Measurements from ENCODE around the gene SBF2.

The SBF2 gene

DNA sequence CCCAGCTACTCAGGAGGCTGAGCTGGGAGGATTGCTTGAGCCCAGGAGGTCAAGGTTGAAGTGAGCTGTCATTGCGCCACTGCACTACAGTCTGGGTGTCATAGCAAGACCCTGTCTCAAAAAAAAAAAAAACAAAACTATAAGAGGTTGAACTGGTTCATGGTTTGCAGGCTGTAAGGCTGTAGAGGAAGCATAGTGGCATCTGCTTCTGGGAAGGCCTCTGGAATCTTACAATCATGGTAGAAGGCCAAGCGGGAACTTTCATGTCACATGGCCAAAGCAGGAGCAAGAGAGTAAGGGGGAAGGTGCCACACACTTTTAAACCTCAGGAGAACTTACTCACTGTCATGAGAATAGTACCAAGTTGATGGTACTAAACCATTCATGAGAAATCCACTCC is 520.5 kb downstream of the SBF2 start:
- no peak for DNase-seq (ENCODE audit: low spot score)

GRCh38 chr11:9772218-9772617 is 521.8 kb downstream of the SBF2 start:
- no peak for DNase-seq (ENCODE audit: low spot score)

DNA sequence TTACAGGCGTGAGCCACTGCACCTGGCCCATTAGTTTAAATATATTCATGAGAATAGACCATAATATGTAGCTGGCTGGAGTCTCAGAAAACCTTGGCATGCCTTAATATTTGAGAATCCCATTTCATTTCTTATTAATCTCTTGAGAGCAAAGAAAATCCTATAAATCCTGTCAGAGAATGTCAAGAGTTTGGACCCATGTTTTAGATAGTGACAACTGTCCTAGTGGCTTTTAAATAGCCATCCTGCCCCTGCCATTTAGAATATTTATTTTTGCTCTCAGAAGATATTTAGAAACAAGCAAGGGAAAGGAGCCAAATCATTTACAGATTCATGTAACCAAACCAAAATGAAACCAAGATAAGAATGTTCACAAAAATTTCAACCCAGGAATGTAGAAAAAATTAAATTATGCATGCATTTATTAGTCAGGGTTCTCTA is 522.9 kb downstream of the SBF2 start:
- no peak for DNase-seq (ENCODE audit: low spot score)

DNA sequence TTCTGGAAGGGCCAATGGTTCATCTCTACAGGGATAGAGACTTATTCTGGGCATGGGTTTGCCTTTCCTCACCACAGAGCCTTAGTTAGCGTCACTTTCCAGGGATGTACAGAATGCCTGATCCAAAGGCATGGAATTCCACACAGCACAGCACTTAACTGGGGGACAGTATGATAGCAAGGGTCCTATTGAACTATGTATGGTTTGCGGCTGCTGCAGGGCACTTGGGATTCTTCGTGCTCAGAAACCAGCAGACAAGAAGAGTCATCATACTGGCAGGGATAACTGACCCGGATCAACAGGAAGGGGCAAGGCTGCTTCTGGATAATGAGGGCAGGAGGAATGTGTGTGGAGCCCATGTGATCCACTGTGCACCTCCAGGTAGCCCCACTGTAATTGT is 524.4 kb downstream of the SBF2 start:
- DNase-seq (ENCODE audit: low spot score) = no peak

DNA sequence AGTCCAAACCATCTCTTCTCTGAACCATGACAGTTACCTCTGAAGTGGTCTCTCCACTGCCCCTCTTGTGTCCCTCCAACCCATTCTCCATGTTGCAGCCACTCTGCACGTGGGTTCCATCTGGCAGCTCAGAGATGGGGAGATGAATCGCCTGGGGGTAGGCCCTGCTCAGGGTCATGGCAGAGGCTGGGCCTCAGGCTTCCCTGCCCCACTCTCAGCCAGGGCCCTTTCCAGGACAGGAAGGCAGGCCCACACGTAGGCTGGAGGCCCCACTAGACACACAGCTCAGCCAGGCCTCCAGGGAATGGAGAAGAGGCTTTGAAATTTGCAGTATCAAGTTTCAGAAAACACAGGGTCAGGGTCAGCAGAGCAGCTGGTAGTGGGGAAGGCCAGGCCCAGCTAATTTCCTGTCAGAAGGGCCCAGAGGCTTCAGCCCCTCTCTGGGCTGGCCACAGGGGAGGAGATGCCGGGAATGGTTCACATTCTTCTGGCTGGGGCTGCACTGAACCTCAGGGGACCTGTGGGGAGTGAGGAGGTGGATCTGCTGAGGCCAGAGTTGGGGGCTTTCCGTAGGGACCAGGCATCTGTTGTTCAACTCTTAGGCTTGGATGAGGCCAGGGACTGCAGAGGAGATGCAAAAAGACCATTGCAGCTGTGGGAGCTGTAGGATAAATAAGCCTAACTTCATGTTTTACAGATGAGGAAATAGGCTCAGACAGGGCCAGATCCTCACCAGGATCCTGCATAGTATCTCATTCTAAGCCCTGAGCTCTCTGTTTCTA is 528.5 kb downstream of the SBF2 start:
- DNase-seq (ENCODE audit: low spot score) = no peak

DNA sequence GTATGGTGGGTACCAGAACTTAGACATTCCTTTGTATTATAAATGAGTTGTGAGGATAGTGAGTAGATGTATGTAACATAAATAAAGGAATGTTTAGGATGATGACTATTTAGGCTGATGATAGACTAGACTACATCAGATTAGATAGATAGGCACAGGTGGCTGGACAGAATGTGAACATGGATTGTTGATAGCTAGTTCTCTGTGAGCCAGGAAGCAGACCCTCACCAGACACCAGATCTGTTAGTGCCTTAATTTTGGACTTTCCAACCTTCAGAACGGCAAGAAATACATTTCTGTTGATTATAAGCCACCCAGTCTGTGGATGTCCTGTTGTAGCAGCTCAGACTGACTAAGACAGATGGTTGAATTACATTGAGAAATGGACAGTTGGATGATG is 530.7 kb downstream of the SBF2 start:
- DNase-seq (ENCODE audit: low spot score) = no peak

DNA sequence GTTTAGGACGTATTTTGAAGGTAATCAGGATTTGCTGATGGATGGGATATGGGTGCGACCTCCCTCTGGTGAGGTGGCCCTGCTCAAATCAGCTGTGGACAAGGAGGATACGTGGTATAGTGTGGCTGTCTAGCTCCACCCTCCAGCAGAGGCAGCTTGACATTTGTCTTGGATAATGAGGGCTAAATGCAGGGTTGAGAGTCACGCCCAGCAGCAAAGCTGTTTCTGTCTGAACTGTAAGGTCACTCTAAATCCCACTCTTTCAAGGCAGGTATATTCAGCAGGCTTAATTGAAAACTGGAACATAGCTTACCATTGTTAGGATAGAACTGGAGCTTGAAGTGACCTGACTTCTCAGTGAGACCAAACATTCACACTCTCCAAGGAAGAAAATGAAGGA is 531.5 kb downstream of the SBF2 start:
- no peak for DNase-seq (ENCODE audit: low spot score)

DNA sequence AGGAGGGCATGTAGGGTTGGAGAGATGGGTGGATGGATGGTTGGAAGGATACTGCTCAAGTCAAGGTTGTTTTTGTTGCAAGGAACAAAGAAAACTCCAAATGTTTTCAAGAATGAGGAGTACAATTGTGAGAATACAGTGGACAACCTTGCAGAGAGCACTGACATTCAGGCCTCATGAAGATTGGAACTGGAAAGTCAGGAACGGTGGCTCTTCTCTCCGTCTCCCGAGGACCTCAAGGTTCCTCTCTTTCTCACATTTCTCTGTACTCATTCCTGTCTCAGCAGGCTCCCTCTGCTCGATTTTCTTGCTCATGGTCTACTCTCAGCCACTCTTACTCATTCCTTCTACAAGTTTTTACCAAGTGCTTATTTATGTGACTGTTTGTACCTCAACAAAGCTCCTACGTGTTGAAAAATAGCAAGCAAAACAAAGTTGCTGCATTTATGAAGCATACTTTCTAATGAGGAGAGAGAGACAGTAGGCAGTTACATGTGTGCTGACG is 532.5 kb downstream of the SBF2 start:
- DNase-seq (ENCODE audit: low spot score) = no peak

DNA sequence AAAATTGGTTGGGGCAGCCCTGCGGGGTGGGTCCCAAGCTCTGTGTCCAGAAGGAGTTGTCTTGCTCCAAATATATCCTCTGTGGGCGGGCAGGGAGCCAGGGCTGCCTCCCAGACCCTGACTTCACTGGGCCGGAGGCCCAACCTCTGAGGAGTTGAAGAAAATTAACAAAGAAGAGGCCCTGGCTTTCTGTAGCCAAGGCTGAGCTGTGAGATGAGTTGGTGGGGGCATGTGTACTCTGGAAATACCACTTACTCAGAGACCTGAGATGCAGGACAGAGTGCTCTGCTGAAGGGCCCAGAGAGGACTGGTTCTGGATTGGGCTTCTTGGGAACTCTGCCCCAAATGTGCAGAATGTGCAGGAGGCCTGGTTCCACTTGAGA is 533.8 kb downstream of the SBF2 start:
- peak; percentile 57 for DNase-seq (ENCODE audit: low spot score)

GRCh38 chr11:9759519-9760192 is 534.4 kb downstream of the SBF2 start:
- no peak for DNase-seq (ENCODE audit: low spot score)

DNA sequence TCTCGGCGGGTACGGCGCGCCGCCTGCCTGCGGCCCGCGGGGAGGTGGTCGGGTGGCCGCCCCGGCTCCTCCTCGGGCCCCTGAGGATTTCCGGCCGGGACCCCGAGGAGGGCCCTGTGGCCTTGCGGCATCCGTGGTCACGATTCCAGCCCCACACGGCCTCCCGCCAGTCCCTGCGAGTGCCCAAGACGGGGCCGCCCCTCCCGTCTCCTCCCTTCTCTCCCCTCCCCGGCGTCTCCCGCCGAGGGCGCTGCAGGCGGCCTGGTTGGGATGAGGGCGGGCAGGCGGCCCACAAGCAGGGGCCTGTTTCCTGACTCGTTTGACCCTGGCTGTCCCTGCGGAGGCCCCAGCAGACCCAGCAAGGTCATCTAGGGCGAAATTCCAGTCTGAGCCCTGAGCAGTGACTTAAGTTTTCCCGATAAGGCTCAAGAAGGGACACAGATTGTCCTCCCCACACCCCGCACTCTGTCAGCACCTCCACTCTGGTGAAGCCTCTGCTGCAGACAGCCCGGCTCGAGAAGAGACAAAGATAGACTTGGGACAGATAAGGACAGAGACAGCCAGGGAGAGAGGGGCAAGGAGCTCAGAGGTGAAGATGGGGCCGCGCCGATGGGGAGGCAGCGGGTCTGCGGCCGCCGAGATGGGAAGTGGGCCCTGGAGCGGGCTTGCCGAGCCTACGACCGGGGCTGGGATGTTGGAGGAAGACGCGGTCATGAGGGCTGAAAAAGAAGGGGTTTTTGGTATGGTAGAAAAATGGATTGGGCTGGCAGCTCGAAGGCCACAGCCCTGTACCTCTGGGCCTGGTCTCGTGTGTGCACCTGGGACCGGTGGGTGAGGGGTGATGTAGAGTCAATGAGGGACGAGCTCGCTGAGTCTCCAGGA is 535.1 kb downstream of the SBF2 start:
- peak; percentile 53 for DNase-seq (ENCODE audit: low spot score)

DNA sequence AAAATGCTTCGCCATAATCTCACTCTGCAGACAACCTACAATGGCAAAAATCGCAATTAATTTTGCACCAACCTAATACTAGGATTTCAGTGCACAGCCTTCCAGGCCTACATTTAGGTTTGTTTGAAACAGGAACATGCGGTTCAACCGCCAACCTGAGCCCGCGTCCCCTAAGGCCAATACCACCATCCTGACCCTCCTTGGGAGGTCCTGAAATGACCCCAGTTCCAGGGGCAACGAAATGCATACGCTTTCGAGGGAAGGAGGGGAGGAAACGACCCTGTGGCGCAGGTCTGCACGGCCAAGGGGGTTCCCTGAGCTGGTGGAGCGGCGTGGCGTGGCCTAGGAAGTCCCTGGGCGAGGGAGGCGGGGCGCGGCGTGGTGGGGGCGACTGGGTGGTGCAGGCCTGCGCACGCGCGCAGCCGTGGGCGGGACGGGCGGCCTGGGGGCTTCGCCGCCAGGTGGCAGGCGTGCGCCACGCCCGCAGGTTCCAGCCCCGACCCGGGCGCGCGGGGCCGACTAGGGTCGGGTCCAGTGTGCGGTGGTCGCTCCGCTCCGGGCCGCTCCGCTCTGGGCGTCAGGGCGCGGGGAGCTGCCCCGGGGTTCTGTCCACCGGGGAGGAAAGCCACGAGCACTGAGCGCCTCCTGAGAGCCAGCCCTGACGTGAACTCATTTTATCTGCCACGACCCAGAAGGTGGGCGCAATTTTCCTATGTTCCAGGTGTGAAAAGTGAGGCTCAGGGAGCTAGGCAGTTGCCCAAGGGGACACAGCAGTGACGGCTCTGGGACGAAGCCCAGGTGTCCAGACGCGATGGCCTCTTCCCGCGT is 536.0 kb downstream of the SBF2 start:
- peak; percentile 64 for DNase-seq (ENCODE audit: low spot score)

DNA sequence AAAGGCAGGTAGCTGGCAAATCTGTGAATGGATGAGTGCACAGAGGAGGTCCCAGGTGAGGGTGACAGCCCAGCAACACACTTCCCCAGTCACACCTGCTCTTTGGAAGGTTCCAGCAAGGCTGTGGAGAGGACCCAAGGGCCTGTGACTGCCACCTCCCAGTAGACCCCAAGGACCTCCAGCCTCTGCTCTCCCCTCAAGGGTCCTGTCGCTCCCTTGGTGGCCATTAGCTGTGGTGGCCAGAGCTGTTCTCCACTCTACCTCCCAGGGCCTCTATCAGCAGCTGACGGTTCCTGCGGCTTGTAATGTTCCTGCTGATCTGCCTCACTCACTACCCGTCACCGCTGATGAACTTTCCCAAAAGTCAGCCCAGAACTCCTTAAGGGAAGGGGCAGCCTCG is 537.1 kb downstream of the SBF2 start:
- no peak for DNase-seq (ENCODE audit: low spot score)

GRCh38 chr11:9756461-9756860 is 537.6 kb downstream of the SBF2 start:
- no peak for DNase-seq (ENCODE audit: low spot score)

GRCh38 chr11:9755561-9756185 is 538.3 kb downstream of the SBF2 start:
- DNase-seq (ENCODE audit: low spot score) = no peak

GRCh38 chr11:9754010-9754471 is 540.0 kb downstream of the SBF2 start:
- DNase-seq (ENCODE audit: low spot score) = no peak

GRCh38 chr11:9753021-9753420 is 541.0 kb downstream of the SBF2 start:
- DNase-seq (ENCODE audit: low spot score) = no peak

- no peak for DNase-seq (ENCODE audit: low spot score)
These were observed 541.9 kb downstream of the SBF2 start for GRCh38 chr11:9752091-9752490.

DNA sequence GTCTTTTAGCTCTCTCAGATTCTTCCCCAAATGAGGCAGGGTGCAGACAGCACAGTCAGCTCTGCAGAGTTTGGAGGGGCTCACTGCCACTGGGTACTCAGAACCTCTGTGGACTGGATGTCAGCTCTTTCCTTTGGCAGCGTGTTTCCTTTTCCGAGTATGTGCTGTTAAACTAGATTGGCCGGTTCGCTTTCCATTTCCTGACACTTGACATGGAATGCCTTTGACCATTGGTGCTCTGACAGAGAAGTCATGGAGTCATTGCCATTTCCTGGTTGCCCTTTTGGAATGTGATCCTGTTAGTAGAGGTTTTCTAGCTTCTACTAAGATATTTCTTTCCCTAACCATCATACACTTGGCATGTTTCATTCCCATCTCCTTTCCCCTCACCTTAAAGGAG is 543.5 kb downstream of the SBF2 start:
- no peak for DNase-seq (ENCODE audit: low spot score)

DNA sequence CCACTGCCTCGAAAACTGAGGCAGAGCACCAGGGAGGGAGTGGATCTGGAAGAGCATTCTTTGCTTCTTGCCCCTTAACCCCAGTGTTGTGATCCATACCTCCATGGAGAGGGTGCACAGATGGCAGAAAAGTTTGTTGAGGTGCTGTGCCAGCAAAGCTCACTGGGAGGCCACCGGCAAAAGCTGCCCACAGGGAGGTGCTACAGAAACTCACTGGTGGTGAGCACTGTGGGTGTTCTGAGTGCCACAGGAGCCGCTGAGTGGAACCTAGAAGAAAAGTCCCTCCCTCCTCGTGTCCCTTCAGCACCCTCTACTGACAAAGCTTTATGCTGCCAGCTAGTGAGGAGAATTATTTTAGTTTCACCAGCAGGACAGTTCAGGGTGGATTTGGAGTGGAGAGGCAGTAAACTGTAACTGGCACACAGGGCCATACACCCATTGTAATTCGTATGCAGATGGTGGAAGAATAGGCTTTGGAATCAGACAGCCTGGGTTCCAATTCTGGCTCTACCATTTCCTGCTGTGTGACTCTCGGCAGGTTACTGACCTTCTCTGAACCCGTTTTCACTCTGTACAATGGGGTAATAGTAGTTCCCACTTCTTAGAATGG is 545.6 kb downstream of the SBF2 start:
- DNase-seq (ENCODE audit: low spot score) = peak; percentile 90

- DNase-seq (ENCODE audit: low spot score) = no peak
These were observed 546.2 kb downstream of the SBF2 start for GRCh38 chr11:9747828-9748227.
